HCT116 (cell line): ENCODE results near the gene CCSAP. TPM values are rescaled to one million over a fixed set of nuclear protein-coding genes. Genes with fewer than 3 reads are reported as not detected.

ENCODE experiments used
- ATAC-seq: fragments of 200-7000 bp; cut with Tn5 transposase; 2 replicates; pipeline ENCODE4 v1.9.1; 2020; ENCODE audit warnings: mild to moderate bottlenecking, moderate library complexity
- BruUV-seq: library from RNA; stranded (reverse); fragments of 400-500 nt; replicated peaks from 2 replicates; lab custom pipeline; 2021; lab: Mats Ljungman, UMichigan
- CTCF ChIA-PET: fragments of 300-600 bp; sonication (Branson Sonifier 250); formaldehyde crosslinking; loops from one replicate; lab custom pipeline; 2021; ENCODE audit warnings: antibody characterized with exemption; lab: Charles Lee
- POLR2A ChIA-PET: fragments of 300-600, 350-600 bp; sonication (Branson Sonifier 250); formaldehyde crosslinking; loops from one replicate; lab custom pipeline; 2021; ENCODE audit warnings: antibody characterized with exemption; lab: Charles Lee
- RAD21 ChIA-PET, 2 experiments: fragments of 300-600 bp; sonication (Branson Sonifier 250); formaldehyde crosslinking; loops; one replicate each; lab custom pipeline; 2023; ENCODE audit warnings: low total read pairs in 2 of 2; ENCODE audit not compliant: uncharacterized antibody in 2 of 2, unreplicated experiment in 2 of 2, low non-redundant PET in 1 of 2; lab: Charles Lee
- DNase-seq: peaks from one replicate; pipeline ENCODE4 v3.0.0-alpha.2; 2010; ENCODE audit warnings: low read depth, low spot score
- H2AFZ ChIP-seq: fragments of 200-600 bp; shearing (Covaris generic), sonication (generic); 2 replicates; pipeline ENCODE4 v1.6.1; 2017; ENCODE audit warnings: low read depth, mixed run types, mixed read lengths, antibody characterized with exemption, low read length; ENCODE audit not compliant: poor library complexity, severe bottlenecking
- H3K27ac ChIP-seq: 2 replicates; pipeline ENCODE4 v1.5.1; 2012; ENCODE audit warnings: low read depth, low read length
- H3K27me3 ChIP-seq: fragments of 200-600 bp; sonication (generic); 2 replicates; pipeline ENCODE4 v1.6.1; 2016; ENCODE audit warnings: mixed run types, low read length, mixed read lengths; ENCODE audit not compliant: insufficient read depth
- H3K36me3 ChIP-seq, 2 experiments: fragments of 200-500 bp in 1 of 2; fragments of 200-600 bp in 1 of 2; sonication (Bioruptor generic) in 1 of 2; sonication (generic) in 1 of 2; 2 replicates each; pipeline versions ENCODE4 v1.5.1 to v1.6.1; 2014 to 2016; ENCODE audit warnings: low read length in 2 of 2, inconsistent platforms in 1 of 2, mixed read lengths in 1 of 2, mixed run types in 1 of 2; ENCODE audit not compliant: insufficient read depth in 2 of 2, control insufficient read depth in 1 of 2
- H3K4me1 ChIP-seq, 2 experiments: fragments of 200-600 bp in 1 of 2; sonication (generic) in 1 of 2; 2 replicates each; pipeline versions ENCODE4 v1.5.1 to v1.6.1; 2012 to 2017; ENCODE audit warnings: low read length in 2 of 2, inconsistent platforms in 1 of 2, mild to moderate bottlenecking in 1 of 2, mixed read lengths in 1 of 2, mixed run types in 1 of 2, moderate library complexity in 1 of 2; ENCODE audit not compliant: insufficient read depth in 2 of 2, control insufficient read depth in 1 of 2
- H3K4me2 ChIP-seq: fragments of 200-600 bp; sonication (generic); 2 replicates; pipeline ENCODE4 v1.6.1; 2017; ENCODE audit warnings: mixed run types, low read length, mixed read lengths
- H3K4me3 ChIP-seq, 2 experiments: fragments of 200-600 bp in 1 of 2; sonication (generic) in 1 of 2; replicated peaks in 1 of 2; 2 replicates each; pipeline ENCODE4 v1.5.1; 2011 to 2016; ENCODE audit warnings: low read length in 2 of 2, control low read depth in 1 of 2, low read depth in 1 of 2, mild to moderate bottlenecking in 1 of 2, mixed read lengths in 1 of 2, mixed run types in 1 of 2
- H3K79me2 ChIP-seq: fragments of 200-600 bp; sonication (generic); 2 replicates; pipeline ENCODE4 v1.6.1; 2017; ENCODE audit warnings: mild to moderate bottlenecking, mixed run types, low read length, moderate library complexity, mixed read lengths; ENCODE audit not compliant: insufficient read depth
- H3K9ac ChIP-seq: fragments of 200-600 bp; sonication (generic); 2 replicates; pipeline ENCODE4 v1.6.1; 2016; ENCODE audit warnings: low read length, mixed read lengths
- H3K9me2 ChIP-seq: fragments of 200-600 bp; sonication (generic), shearing (Covaris generic); 2 replicates; pipeline ENCODE4 v1.6.1; 2017; ENCODE audit warnings: mixed run types, mild to moderate bottlenecking, moderate library complexity; ENCODE audit not compliant: insufficient read depth
- H3K9me3 ChIP-seq, 2 experiments: fragments of 200-500 bp in 1 of 2; fragments of 200-600 bp in 1 of 2; sonication (Bioruptor generic) in 1 of 2; sonication (generic) in 1 of 2; 2 replicates each; pipeline ENCODE4 v1.6.1; 2014 to 2017; ENCODE audit warnings: low read length in 2 of 2, mixed read lengths in 2 of 2, inconsistent platforms in 1 of 2, low read depth in 1 of 2, mild to moderate bottlenecking in 1 of 2, mixed run types in 1 of 2, moderate library complexity in 1 of 2; ENCODE audit not compliant: control insufficient read depth in 1 of 2, insufficient read depth in 1 of 2
- H4K20me1 ChIP-seq: fragments of 200-600 bp; sonication (generic), shearing (Covaris generic); 2 replicates; pipeline ENCODE4 v1.6.1; 2017; ENCODE audit warnings: mixed run types, mild to moderate bottlenecking, moderate library complexity; ENCODE audit not compliant: insufficient read depth
- CBX3 ChIP-seq: IDR thresholded peaks from 2 replicates; pipeline ENCODE4 v1.6.1; 2012; ENCODE audit warnings: low read depth
- CEBPB ChIP-seq: IDR thresholded peaks from 2 replicates; pipeline ENCODE4 v1.6.1; 2012; ENCODE audit warnings: low read depth
- EGR1 ChIP-seq: IDR thresholded peaks from 2 replicates; pipeline ENCODE4 v1.6.1; 2012; ENCODE audit warnings: low read depth
- EZH2 ChIP-seq: fragments of 200-600 bp; sonication (generic); IDR thresholded peaks from 2 replicates; pipeline ENCODE4 v1.6.1; 2017; ENCODE audit warnings: antibody characterized with exemption, mixed run types
- EZH2phosphoT487 ChIP-seq: fragments of 200-600 bp; IDR thresholded peaks from 2 replicates; pipeline ENCODE4 v1.6.1; 2018; ENCODE audit warnings: antibody characterized with exemption, borderline replicate concordance
- JUND ChIP-seq: IDR thresholded peaks from 2 replicates; pipeline ENCODE4 v1.6.1; 2012
- POLR2A ChIP-seq: IDR thresholded peaks from 2 replicates; pipeline ENCODE4 v1.7.0; 2011; ENCODE audit warnings: borderline replicate concordance; ENCODE audit not compliant: insufficient read depth, insufficient read length; ENCODE audit errors: extremely low read depth
- SIN3A ChIP-seq: IDR thresholded peaks from 2 replicates; pipeline ENCODE4 v1.6.1; 2012; ENCODE audit warnings: low read depth
- SP1 ChIP-seq: IDR thresholded peaks from 2 replicates; pipeline ENCODE4 v1.6.1; 2012; ENCODE audit warnings: low read depth
- SRF ChIP-seq: IDR thresholded peaks from 2 replicates; pipeline ENCODE4 v1.6.1; 2012; ENCODE audit warnings: low read depth
- TCF7L2 ChIP-seq: IDR thresholded peaks from 2 replicates; pipeline ENCODE4 v1.7.0; 2011; ENCODE audit warnings: borderline replicate concordance, inconsistent platforms; ENCODE audit not compliant: insufficient read depth, insufficient read length; ENCODE audit errors: extremely low read depth
- YY1 ChIP-seq: IDR thresholded peaks from 2 replicates; pipeline ENCODE4 v1.6.1; 2011; ENCODE audit warnings: low read length, low read depth, moderate library complexity, mild to moderate bottlenecking; ENCODE audit not compliant: insufficient replicate concordance; ENCODE audit errors: extremely low read depth
- ZNF274 ChIP-seq: fragments of 200-500 bp; sonication (Bioruptor generic); IDR thresholded peaks from 2 replicates; pipeline ENCODE4 v1.6.1; 2014; ENCODE audit warnings: mild to moderate bottlenecking, low read depth, low read length, inconsistent platforms
- intact Hi-C: fragments of 100-400 bp; cut with micrococcal nuclease; formaldehyde crosslinking; loops from 2 replicates; pipeline ENCODE4 v1.10.0; 2022
- total RNA-seq: library from RNA; stranded (reverse); gene quantifications from one replicate; pipeline ENCODE4 v1.2.1, GENCODE V29; 2021; ENCODE audit not compliant: unreplicated experiment
- TF ChIP-seq, protein P1 (sequence below): IDR thresholded peaks from 2 replicates; pipeline ENCODE4 v1.6.1; 2012
- TF ChIP-seq, protein P2 (sequence below), 3 experiments: fragments of 200-600 bp in 1 of 3; sonication (generic) in 1 of 3; IDR thresholded peaks in 2 of 3; conservative IDR thresholded peaks in 1 of 3; 2 replicates each; pipeline ENCODE4 v1.5.1; 2012 to 2017; ENCODE audit warnings: low read depth in 2 of 3, low read length in 2 of 3, antibody characterized with exemption in 1 of 3, borderline replicate concordance in 1 of 3, control low read depth in 1 of 3, mild to moderate bottlenecking in 1 of 3, mixed read lengths in 1 of 3, mixed run types in 1 of 3, moderate library complexity in 1 of 3; ENCODE audit not compliant: insufficient read depth in 1 of 3
- TF ChIP-seq, protein P3 (sequence below): IDR thresholded peaks from 2 replicates; pipeline ENCODE4 v1.6.1; 2011; ENCODE audit warnings: mild to moderate bottlenecking, low read length, moderate library complexity; ENCODE audit not compliant: insufficient replicate concordance; ENCODE audit errors: extremely low read depth
- TF ChIP-seq, protein P4 (sequence below): IDR thresholded peaks from 2 replicates; pipeline ENCODE4 v1.6.1; 2012; ENCODE audit warnings: low read depth
- TF ChIP-seq, protein P5 (sequence below): IDR thresholded peaks from 2 replicates; pipeline ENCODE4 v1.6.1; 2012

Gene CCSAP
- total RNA-seq, 1 experiment from 2014 or later, result 10.9 TPM

DNA sequence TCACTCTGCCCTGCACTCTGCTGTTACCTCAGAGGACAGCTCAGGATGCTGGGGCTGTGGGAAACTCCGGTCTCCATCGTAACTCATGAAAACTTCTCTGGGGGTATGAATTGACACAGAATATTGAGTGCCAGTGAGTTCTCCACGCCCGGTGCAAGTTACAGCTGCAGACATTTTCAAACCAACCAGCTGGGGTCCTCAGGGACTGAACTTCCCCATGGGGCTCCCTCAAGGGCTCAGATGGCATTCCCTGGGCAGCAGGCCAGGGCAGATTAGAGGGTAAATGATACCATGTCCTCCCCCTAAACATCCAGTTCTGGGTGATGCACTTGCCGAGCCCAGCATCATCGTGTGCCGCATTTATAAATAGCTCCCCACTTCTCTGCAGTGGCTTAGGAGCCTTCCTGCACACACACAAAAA, 27.8 kb upstream of the CCSAP start:
- POLR2A ChIA-PET, result no interaction called here
- no peak for DNase-seq
- H3K9me3 ChIP-seq, result no peaks in the 10 kb centered on the region

More for the DNA sequence above, 27.8 kb upstream of the CCSAP start:
- Histone ChIP-seq H3K9ac (no peak overlapping the region), H3K36me3 (no peaks in the 10 kb centered on the region), H2AFZ (no peak overlapping the region), H3K27me3 (no peaks in the 10 kb centered on the region), H3K4me2 (no peak overlapping the region), H3K4me3 (no peak overlapping the region), H4K20me1 (no peaks in the 10 kb centered on the region), H3K9me2 (no peaks in the 10 kb centered on the region), H3K4me1 (no peaks in the 10 kb centered on the region), H3K27ac (no peak overlapping the region), H3K79me2 (no peaks in the 10 kb centered on the region)
- BruUV-seq, result no TSS peak
- no peak for ATAC-seq
- TF ChIP-seq EZH2phosphoT487, result no peak
- TF ChIP-seq JUND, result no peak
- TF ChIP-seq, protein P1, sequence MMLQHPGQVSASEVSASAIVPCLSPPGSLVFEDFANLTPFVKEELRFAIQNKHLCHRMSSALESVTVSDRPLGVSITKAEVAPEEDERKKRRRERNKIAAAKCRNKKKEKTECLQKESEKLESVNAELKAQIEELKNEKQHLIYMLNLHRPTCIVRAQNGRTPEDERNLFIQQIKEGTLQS, result no peak
- no peak for TF ChIP-seq SRF
- TF ChIP-seq, protein P2, sequence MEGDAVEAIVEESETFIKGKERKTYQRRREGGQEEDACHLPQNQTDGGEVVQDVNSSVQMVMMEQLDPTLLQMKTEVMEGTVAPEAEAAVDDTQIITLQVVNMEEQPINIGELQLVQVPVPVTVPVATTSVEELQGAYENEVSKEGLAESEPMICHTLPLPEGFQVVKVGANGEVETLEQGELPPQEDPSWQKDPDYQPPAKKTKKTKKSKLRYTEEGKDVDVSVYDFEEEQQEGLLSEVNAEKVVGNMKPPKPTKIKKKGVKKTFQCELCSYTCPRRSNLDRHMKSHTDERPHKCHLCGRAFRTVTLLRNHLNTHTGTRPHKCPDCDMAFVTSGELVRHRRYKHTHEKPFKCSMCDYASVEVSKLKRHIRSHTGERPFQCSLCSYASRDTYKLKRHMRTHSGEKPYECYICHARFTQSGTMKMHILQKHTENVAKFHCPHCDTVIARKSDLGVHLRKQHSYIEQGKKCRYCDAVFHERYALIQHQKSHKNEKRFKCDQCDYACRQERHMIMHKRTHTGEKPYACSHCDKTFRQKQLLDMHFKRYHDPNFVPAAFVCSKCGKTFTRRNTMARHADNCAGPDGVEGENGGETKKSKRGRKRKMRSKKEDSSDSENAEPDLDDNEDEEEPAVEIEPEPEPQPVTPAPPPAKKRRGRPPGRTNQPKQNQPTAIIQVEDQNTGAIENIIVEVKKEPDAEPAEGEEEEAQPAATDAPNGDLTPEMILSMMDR (IDR thresholded peaks at IDR 0.05 in 2 of 3, conservative IDR thresholded peaks at IDR 0.05 in 1 of 3; ENCODE audit: borderline replicate concordance in 1 of 3, insufficient read depth in 1 of 3, low read depth in 2 of 3, low read length in 2 of 3), result no peak
- TF ChIP-seq SIN3A, result no peak
- TF ChIP-seq, protein P3, sequence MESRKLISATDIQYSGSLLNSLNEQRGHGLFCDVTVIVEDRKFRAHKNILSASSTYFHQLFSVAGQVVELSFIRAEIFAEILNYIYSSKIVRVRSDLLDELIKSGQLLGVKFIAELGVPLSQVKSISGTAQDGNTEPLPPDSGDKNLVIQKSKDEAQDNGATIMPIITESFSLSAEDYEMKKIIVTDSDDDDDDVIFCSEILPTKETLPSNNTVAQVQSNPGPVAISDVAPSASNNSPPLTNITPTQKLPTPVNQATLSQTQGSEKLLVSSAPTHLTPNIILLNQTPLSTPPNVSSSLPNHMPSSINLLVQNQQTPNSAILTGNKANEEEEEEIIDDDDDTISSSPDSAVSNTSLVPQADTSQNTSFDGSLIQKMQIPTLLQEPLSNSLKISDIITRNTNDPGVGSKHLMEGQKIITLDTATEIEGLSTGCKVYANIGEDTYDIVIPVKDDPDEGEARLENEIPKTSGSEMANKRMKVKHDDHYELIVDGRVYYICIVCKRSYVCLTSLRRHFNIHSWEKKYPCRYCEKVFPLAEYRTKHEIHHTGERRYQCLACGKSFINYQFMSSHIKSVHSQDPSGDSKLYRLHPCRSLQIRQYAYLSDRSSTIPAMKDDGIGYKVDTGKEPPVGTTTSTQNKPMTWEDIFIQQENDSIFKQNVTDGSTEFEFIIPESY, result no peak
- no peak for TF ChIP-seq EGR1
- no peak for TF ChIP-seq CEBPB
- no peak for TF ChIP-seq CBX3
- TF ChIP-seq SP1, result no peak
- TF ChIP-seq POLR2A, result no peak
- TF ChIP-seq, protein P4, sequence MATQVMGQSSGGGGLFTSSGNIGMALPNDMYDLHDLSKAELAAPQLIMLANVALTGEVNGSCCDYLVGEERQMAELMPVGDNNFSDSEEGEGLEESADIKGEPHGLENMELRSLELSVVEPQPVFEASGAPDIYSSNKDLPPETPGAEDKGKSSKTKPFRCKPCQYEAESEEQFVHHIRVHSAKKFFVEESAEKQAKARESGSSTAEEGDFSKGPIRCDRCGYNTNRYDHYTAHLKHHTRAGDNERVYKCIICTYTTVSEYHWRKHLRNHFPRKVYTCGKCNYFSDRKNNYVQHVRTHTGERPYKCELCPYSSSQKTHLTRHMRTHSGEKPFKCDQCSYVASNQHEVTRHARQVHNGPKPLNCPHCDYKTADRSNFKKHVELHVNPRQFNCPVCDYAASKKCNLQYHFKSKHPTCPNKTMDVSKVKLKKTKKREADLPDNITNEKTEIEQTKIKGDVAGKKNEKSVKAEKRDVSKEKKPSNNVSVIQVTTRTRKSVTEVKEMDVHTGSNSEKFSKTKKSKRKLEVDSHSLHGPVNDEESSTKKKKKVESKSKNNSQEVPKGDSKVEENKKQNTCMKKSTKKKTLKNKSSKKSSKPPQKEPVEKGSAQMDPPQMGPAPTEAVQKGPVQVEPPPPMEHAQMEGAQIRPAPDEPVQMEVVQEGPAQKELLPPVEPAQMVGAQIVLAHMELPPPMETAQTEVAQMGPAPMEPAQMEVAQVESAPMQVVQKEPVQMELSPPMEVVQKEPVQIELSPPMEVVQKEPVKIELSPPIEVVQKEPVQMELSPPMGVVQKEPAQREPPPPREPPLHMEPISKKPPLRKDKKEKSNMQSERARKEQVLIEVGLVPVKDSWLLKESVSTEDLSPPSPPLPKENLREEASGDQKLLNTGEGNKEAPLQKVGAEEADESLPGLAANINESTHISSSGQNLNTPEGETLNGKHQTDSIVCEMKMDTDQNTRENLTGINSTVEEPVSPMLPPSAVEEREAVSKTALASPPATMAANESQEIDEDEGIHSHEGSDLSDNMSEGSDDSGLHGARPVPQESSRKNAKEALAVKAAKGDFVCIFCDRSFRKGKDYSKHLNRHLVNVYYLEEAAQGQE, result no peak
- no peak for TF ChIP-seq TCF7L2
- TF ChIP-seq EZH2, result no peak
- no peak for TF ChIP-seq ZNF274
- no peak for TF ChIP-seq YY1
- TF ChIP-seq, protein P5, sequence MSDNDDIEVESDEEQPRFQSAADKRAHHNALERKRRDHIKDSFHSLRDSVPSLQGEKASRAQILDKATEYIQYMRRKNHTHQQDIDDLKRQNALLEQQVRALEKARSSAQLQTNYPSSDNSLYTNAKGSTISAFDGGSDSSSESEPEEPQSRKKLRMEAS, result no peak
- CTCF ChIA-PET, result no interaction called here
- intact Hi-C loops, result no loop called here
- RAD21 ChIA-PET, result interaction anchor here in 1 of 2 experiments (0.7 kb wide), 1 partner anchor 113 kb away, joined by 4 read pairs; no protein-coding TSS in a partner anchor
